T-helper 2 cell treated with Interferon-gamma antibody and Interleukin-4, amounts not matched to agents 100 ng/mL and 5 ng/mL, for 36 hours (primary cell): Measurements from ENCODE around the gene GLS. TPM values are rescaled to one million over a fixed set of nuclear protein-coding genes. Genes with fewer than 3 reads are reported as not detected.

Source experiments
- intact Hi-C: fragments of 100-400 bp; cut with micrococcal nuclease; formaldehyde crosslinking; loops from one replicate; pipeline ENCODE4 v1.15.1; 2023
- total RNA-seq: library from RNA; stranded (reverse); gene quantifications from 2 replicates; pipeline ENCODE4 v1.2.3, GENCODE V29; 2022

The GLS gene
- total RNA-seq, 1 donor from 2014 or later, result 173 TPM

GRCh38 chr2:190927301-190927700 is 46.7 kb downstream of the GLS start:
- intact Hi-C loops, result no loop called here

DNA sequence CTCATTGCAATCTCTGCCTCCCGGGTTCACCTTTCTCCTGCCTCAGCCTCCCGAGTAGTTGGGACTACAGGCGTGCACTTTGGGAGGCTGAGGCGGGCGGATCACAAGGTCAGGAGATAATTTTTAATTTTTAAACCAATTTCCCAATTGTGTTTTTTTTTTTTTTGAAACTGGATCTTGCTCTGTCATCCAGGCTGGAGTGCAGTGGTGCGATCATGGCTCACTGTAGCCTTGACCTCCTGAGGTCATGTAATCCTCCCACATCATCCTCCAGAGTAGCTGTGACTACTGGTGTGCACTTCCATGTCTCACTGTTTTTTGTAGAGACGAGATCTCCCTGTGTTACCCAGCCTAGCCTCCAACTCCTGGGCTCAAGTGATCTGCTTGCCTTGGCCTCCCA is 49.3 kb downstream of the GLS start:
- intact Hi-C loops, result no loop called here

GRCh38 chr2:190930411-190930810 is 49.8 kb downstream of the GLS start:
- intact Hi-C loops, result no loop called here

DNA sequence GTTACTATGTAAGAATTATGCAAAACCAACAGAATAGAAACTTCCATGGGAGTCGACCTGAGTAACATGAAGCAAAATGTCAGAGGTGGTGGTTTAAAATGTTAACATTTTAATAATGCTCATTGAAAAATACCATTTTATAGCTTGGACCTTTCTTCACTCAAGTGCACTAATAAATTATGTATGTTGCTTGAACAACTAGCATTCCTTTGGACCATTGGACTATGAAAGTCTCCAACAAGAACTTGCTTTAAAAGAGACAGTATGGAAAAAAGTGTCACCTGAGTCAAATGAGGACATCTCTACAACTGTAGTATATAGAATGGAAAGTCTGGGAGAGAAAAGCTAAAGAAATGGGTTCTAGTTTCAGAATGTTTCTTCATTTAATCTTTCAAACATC is 51.9 kb downstream of the GLS start:
- intact Hi-C loops, result no loop called here

DNA sequence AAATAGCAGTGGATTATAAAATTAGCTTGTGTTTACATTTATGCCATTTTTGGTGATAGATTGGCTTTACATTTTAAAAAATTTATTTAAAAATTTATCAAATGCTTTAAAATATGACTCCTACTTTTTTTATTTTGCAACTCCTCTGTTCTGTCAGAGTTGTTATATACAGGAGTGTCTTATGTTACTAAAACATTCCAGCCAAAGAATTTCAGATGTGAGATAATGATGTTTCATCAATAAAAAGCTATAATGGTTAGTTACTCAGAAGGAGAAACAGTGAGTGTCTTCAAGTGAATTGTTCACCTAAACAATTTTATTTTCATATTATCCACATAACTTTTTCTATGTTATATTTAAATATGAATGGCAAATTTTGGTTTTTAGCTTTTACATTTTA is 52.7 kb downstream of the GLS start:
- intact Hi-C loops, result no loop called here

DNA sequence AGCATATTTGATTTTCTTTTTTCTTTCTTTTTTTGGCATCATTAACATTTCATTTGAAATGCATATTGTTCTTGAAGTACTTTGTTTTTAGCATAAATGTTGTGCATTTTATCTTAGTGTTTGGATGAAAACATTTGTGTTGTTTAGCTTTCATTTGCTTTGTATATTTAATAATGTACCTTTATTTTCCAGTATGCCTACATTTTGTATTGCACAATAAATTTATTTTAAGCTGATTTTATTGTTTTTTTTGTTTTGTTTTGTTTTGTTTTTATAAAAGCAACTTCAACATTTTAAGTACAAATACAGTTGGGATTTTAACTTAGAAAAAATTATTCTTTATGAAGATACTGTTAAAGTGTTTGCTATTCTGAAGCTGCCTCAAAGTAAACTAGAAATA is 54.4 kb downstream of the GLS start:
- intact Hi-C loops, result no loop called here

- intact Hi-C loops, result no loop called here
Observed at GRCh38 chr2:190938771-190939335, 58.2 kb downstream of the GLS start.

GRCh38 chr2:190940454-190940853 is 59.8 kb downstream of the GLS start:
- intact Hi-C loops, result no loop called here

GRCh38 chr2:190941571-190941970 is 61.0 kb downstream of the GLS start:
- intact Hi-C loops, result no loop called here

DNA sequence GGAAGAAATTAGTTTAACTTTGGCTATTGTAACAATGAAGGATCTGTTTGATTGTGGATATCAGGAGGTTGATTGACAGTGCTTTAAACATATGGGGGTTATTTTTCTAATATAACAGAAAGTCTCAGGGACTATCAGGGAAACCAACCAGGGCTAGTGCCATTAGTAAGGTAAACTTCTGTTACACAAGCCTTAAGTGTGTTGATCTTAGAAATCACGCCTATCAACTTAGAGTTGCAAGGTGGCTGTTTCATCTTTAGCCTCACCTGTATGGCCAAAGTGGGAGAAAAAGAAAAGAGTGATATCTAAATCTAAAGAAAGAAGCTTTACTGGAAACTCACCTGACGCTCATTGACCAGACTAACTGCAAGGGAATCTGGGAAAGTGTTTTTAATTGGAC is 62.1 kb downstream of the GLS start:
- intact Hi-C loops, result no loop called here

- intact Hi-C loops, result no loop called here
Observed at GRCh38 chr2:190943706-190944105, 63.1 kb downstream of the GLS start.

- intact Hi-C loops, result loop anchor here (5.0 kb wide), 1 partner anchor 165 kb away; no protein-coding TSS in a partner anchor
Observed at GRCh38 chr2:190947141-190947540, 66.5 kb downstream of the GLS start.

GRCh38 chr2:190947711-190948251 is 67.2 kb downstream of the GLS start:
- intact Hi-C loops, result loop anchor here (2.0 to 5.0 kb wide), 2 partner anchors 97 to 165 kb away; no protein-coding TSS in a partner anchor

DNA sequence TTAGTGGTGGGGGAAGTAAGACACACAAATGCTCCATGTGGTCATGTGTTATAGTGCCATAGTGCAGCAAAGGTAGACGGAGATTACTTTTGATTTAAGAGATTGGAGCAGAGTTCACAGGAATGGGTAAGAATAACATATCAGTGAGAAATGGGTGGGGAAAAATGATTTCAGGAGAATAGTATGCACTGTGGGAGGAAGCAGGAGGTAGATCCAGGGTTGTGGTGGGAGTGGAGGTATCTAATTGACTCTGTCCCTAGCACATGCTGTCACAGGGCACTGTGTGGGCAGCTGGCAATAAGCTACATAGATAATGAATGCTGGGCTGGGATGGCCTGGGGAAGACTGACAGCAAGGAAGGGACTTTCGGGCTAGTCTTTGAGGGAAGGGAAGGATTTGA is 68.0 kb downstream of the GLS start:
- intact Hi-C loops, result loop anchor here (2.0 to 5.0 kb wide), 2 partner anchors 98 to 166 kb away; no protein-coding TSS in a partner anchor

DNA sequence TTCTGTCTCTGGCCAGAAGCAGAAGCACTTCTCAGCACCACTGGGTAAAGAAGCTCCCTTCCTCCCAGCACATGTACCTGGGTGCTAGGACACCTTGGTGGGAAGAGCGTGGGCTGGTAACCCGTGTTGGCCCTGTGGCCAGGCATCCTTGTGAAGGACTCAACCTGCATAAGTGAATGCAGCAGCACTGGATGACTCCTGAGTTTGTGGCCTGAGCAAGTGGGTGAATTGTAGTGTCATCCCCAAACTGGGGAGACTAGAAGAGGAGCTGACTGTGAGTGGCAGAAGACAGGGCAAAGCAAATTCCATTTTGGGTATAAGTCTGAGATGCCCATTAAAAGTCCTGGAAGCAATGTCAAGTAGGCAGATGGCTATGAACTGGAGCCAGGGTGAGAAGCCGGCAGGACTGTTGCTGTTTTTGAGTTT is 70.0 kb downstream of the GLS start:
- intact Hi-C loops, result loop anchor here (10.0 kb wide), 1 partner anchor 296 kb away; no protein-coding TSS in a partner anchor

- intact Hi-C loops, result loop anchor here (10.0 kb wide), 1 partner anchor 298 kb away; no protein-coding TSS in a partner anchor
Observed at GRCh38 chr2:190953257-190953656, 72.6 kb downstream of the GLS start.

GRCh38 chr2:190959911-190960788 is 79.5 kb downstream of the GLS start:
- intact Hi-C loops, result loop anchor here (5.0 to 10.0 kb wide), 3 partner anchors 108 to 305 kb away; no protein-coding TSS in a partner anchor

GRCh38 chr2:190961117-190961516 is 80.5 kb downstream of the GLS start:
- intact Hi-C loops, result loop anchor here (5.0 kb wide), 2 partner anchors 109 to 179 kb away; no protein-coding TSS in a partner anchor

GRCh38 chr2:190961918-190962487 is 81.4 kb downstream of the GLS start:
- intact Hi-C loops, result loop anchor here (5.0 kb wide), 2 partner anchors 110 to 180 kb away; no protein-coding TSS in a partner anchor

DNA sequence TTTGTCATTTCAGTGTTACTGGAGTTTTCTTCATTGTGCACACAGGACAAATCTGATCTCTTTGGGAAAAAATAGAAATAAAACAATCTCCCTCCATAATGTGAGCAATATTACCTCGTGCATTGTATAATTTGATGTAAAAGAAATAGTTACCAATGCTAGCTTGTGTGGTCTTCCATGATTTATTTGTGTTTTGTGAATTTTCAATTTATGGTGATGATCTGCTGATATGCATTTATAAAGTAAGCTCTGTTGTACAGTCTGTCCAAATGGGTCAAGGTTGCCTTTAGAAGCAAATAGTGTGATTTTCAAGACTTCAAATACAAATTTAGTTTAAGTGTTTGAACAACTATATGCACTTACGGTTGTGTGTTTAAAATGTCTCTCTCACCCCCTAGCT is 82.5 kb downstream of the GLS start:
- intact Hi-C loops, result loop anchor here (5.0 kb wide), 2 partner anchors 111 to 181 kb away; no protein-coding TSS in a partner anchor

GRCh38 chr2:190964170-190964795 is 83.7 kb downstream of the GLS start:
- intact Hi-C loops, result loop anchor here (5.0 kb wide), 2 partner anchors 112 to 182 kb away; no protein-coding TSS in a partner anchor
